PC-3 (cell line): ENCODE data around the gene RBAK.
"Not testable (repeated sequence)": the region's sequence is repeated elsewhere in the genome, so short reads cannot be mapped to it uniquely, and the experiment has no call there.

Source experiments
- CTCF ChIP-seq: fragments of 300-600 bp; sonication (generic); conservative IDR thresholded peaks from 2 replicates; pipeline ENCODE4 v1.5.1; 2017; ENCODE audit warnings: antibody characterized with exemption, low read depth, mild to moderate bottlenecking, low read length
- EZH2phosphoT487 ChIP-seq: fragments of 300-600 bp; sonication (generic); IDR thresholded peaks from 2 replicates; pipeline ENCODE4 v1.6.1; 2018; ENCODE audit warnings: mild to moderate bottlenecking, antibody characterized with exemption, low read length, borderline replicate concordance

- TF ChIP-seq CTCF, EZH2phosphoT487: not testable (repeated sequence)
Measured at GRCh38 chr7:5046397-5046732, 705 bp downstream of the RBAK start.
